HG02840 (cell line): Measurements from ENCODE around the gene HECTD1.
"Not testable (repeated sequence)": the region's sequence is repeated elsewhere in the genome, so short reads cannot be mapped to it uniquely, and the experiment has no call there.

Experiments
- ATAC-seq: cut with Tn5 transposase; IDR thresholded peaks from one replicate; pipeline ENCODE4 v1.9.1; 2021; ENCODE audit warnings: mild to moderate bottlenecking, moderate library complexity, moderate number of reproducible peaks; ENCODE audit not compliant: unreplicated experiment, low FRiP score

HECTD1 gene

DNA sequence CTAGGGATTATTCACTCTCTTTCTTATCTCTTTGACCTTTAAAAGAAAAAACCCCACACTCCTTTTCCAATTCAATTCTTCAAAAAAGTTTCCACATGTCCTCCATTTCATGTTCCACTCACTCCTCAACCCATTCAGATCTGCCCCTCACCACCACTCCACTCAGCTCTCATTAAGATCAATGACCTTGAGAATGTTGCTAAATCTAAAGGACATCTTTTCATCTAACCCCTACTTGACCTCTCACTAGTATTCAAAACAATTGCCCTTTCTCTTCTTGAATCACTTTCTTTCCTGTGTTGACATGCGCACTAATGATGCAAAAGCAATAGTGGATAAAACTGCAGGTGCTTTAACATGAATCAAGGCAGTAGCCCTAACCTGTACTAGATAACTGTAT is 9.9 kb downstream of the HECTD1 start:
- ATAC-seq = no peak

DNA sequence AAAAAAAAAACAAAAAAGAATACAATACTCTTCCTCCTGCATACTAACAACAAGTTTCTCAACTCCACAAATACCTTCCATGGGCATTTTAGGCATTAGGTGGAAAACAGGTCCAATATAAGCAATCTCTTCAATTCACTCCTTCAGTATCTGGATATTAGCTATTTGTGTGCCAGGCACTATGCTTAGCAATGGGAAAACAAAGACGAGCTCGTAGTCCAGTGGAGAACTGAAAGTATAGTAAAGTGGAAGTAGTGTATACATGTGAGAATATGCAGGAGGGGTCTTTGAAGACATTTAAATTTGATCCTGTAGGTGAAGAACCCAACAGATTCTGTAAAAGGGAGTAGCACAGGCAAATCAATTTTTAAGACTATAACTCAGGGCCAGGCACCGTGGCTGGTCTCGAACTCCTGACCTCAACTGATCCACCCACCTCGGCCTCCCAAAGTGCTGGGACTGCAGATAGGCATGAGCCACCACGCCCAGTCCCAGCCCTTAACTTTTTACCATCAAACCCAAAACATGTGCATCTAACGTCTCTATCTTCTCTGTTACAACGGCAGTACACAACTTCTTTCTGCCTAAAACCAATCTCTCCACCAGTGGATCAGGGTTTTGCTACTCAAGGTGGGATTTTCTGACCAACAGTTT is 10.6 kb downstream of the HECTD1 start:
- ATAC-seq = no peak

GRCh38 chr14:31194661-31195060 is 12.9 kb downstream of the HECTD1 start:
- ATAC-seq = no peak

DNA sequence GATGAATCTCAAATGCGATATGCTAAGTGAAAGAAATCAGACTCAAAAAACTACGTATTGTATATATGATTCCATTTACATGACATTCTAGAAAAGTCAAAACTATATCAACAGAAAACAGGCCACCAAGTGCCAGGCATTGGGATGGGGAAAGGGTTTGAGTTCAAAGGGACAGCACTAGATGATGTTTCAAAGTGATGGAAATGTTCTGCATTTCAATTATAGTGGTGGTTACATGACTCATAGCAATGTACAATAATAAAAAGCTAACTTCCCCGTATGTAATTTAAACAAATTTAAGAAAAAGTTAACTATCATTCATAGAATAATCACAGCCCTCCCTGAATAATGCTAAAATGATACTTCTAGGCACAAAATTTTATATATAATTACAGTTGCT is 13.5 kb downstream of the HECTD1 start:
- ATAC-seq = no peak

GRCh38 chr14:31192544-31192943 is 15.0 kb downstream of the HECTD1 start:
- not testable (repeated sequence) for ATAC-seq

GRCh38 chr14:31190717-31191263 is 16.8 kb downstream of the HECTD1 start:
- ATAC-seq = no peak

GRCh38 chr14:31190219-31190603 is 17.4 kb downstream of the HECTD1 start:
- no peak for ATAC-seq

DNA sequence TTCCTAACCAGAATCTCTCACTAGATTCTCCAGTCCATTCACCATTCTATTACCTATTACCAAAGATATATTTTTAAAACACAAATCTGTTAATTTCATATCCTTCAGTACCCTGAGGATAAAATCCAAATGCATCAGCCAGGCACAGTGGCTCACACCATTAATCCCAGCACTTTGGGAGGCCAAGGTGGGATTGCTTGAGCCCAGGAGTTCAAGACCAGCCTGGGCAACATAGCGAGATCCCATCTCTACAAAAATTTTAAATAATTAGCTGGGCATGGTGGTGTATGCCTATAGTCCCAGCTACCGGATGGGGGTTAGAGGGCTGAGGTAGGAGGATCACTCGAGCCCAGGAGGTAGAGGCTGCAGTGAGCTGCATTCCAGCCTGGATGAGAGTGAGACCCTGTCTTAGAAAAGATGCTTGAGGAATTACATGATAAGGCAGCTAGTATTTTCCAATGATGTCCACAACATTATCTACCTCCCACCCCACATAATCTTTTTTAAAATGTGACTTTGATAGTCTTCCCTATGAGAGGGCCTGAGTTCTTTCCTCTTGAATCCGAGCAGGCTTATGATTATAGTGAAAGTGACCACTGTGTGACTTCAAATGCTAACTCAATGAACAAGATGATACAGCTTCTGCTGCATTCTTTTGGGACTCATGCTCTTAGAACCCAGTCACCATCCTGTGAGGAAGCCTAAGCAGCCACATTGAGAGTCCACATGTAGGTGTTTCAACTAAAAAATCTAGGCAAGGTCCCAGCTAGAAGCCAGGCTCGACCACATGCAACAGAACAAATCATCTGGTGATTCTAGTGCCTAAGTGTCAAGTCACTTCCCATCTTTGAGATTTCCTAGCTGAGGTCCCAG is 18.0 kb downstream of the HECTD1 start:
- no peak for ATAC-seq

GRCh38 chr14:31188744-31189143 is 18.8 kb downstream of the HECTD1 start:
- no peak for ATAC-seq

DNA sequence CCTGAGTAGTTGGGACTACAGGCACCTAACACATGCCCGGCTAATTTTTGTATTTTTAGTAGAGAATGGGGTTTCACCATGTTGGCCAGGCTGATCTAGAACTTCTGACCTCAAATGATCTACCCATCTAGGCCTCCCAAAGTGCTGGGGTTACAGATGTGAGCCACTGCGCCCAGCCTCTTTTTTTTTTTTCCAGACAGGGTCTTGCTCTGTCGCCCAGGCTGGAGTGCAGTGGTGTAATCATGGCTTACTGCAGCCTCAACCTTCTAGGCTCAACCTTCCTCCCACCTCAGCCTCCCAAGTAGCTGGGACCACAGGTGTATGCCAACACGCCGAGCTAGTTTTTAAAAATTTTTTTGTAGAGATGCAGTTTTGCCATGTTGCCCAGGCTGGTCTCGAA is 25.6 kb downstream of the HECTD1 start:
- not testable (repeated sequence) for ATAC-seq

DNA sequence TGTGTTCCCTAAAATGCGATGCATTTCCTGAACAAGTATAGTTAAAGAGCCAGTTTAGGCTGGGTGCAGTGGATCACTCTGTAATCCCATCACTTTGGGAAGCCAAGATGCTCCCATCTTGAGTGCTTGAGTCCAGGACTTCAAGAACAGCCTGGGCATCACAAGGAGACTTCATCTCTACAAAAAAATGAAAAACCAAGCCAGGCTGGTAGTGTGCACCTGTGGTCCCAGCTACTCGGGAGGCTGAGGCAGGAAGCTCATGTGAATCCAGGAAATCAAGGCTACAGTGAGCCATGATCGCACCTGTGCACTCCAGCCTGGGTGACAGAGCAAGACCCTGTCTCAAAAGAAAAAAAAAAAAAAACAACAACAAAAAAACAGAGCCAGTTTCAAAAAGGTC is 26.3 kb downstream of the HECTD1 start:
- no peak for ATAC-seq

GRCh38 chr14:31180299-31181051 is 27.1 kb downstream of the HECTD1 start:
- no peak for ATAC-seq

- ATAC-seq = no peak
These were observed 33.2 kb downstream of the HECTD1 start for GRCh38 chr14:31174433-31174832.

DNA sequence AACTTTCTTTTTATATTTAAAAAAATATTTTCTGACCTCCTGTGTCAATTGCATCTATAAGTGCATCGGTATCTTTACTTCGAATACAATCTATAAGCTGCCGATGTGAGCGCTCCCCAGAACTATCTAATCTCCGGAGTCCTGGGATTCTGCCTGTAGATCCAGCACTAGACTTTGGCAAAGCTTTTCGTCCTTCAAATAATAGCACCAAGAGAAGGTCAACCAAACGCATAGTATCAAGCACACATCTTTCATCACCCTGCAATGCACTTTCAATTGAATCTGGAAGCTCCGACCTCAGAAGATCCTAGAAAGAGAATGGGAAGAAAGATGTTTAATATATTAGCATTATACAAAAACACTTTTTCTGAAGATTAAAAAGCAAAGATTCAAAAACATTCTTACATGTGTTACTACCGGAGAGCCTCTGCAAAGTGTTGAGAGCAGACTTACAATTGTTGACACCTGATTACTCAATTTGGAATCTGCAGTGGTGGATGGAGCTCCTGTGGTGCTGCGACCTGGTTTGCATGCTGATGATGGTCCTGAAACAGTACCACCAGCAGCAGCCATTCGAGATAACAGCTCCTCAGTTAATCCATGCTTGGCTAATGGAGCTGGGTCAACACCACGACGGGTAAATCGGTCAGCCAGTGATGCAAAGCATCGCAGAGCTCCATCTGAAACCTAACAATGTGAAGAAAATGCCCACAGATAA is 34.3 kb downstream of the HECTD1 start:
- no peak for ATAC-seq

DNA sequence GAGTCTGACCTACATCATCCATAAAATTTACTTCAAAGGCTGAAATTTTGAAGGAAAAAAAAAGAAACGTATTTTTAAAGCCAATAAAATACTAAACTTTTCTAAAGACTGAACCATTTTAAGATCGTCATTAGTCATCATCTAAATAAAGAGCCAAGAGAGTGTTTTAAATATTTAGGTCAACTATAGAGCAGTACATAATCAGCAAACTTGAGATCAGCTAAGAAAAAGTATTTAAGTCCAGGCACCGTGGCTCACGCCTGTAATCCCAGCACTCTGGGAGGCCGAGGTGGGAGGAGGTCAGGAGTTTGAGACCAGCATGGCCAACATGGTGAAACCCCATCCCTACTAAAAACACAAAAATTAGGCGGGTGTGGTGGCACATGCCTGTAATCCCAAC is 35.5 kb downstream of the HECTD1 start:
- ATAC-seq = no peak

- no peak for ATAC-seq
These were observed 37.2 kb downstream of the HECTD1 start for GRCh38 chr14:31170411-31170810.

DNA sequence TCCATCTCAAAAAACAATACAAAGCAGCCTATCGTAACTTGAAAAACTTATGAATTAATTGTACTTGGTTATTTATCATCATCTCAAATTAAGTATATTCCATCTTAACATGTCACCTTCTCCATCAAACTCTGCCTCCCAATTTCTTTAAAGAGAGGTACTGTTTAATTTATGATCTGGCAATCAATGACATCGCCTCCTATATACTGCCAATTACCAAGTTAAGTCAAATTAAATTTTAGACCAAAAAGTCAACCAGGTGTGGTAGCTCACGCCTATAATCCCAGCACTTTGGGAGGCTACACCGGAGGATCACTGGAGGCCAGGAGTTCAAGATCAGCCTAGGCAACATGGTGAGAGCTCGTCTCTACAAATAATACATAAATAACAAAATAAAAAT is 37.7 kb downstream of the HECTD1 start:
- no peak for ATAC-seq

- ATAC-seq = no peak
These were observed 40.6 kb downstream of the HECTD1 start for GRCh38 chr14:31167032-31167431.

DNA sequence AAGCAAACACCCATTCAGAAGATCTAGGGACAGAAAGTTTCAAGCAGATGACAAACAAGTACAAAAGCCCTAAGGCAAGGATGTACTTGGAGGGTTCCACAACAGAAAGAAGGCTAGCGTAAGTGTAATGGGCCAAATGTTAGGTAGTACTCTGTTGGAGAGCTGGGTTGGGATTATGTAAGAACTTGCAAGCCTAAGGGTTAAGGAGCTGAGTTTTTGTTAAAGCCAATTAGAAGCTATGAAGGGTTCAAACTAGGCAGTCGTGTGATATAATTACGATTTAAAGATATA is 41.4 kb downstream of the HECTD1 start:
- ATAC-seq = no peak

GRCh38 chr14:31164115-31164514 is 43.5 kb downstream of the HECTD1 start:
- ATAC-seq = no peak
